ENCODE measurements around the gene ACAD8.

DNA sequence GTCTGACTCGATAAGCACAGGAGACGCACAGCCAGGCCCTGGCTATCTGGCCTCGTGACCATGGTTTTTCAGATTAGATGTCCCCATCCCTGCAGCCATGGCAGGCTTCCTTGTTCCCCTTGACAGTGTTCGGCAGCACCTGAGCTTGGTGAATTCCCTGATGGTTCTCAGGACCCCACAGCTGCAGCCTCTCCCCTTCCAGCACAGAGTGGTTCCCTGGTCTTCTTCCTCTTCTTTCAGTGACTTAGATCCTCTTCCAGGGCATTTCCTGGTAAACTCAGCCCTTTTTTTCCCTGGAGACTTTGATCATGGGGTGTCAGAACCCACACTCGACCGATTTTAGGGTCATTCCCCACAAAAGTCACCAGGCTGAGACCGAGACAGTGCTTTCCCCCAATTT is 37.3 kb downstream of the ACAD8 start:
- TF ChIP-seq, protein P1, sequence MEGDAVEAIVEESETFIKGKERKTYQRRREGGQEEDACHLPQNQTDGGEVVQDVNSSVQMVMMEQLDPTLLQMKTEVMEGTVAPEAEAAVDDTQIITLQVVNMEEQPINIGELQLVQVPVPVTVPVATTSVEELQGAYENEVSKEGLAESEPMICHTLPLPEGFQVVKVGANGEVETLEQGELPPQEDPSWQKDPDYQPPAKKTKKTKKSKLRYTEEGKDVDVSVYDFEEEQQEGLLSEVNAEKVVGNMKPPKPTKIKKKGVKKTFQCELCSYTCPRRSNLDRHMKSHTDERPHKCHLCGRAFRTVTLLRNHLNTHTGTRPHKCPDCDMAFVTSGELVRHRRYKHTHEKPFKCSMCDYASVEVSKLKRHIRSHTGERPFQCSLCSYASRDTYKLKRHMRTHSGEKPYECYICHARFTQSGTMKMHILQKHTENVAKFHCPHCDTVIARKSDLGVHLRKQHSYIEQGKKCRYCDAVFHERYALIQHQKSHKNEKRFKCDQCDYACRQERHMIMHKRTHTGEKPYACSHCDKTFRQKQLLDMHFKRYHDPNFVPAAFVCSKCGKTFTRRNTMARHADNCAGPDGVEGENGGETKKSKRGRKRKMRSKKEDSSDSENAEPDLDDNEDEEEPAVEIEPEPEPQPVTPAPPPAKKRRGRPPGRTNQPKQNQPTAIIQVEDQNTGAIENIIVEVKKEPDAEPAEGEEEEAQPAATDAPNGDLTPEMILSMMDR (IDR thresholded peaks at IDR 0.05): no peak
- TF ChIP-seq POLR2A (IDR thresholded peaks at IDR 0.05): no peak

Data from upper lobe of left lung (tissue), 4 donors.